Nephron progenitor cell (in vitro differentiated cells): ENCODE data around the gene RICTOR.

ENCODE experiments used
- DNase-seq: peaks from one replicate; pipeline ENCODE4 v3.0.0; 2021
- H3K27ac Mint-ChIP-seq: 2 replicates; pipeline ENCODE4 v1.8.0; 2021; ENCODE audit warnings: mild to moderate bottlenecking, moderate library complexity, mixed read lengths
- H3K27me3 Mint-ChIP-seq: 2 replicates; pipeline ENCODE4 v1.8.0; 2021; ENCODE audit warnings: mild to moderate bottlenecking, low read depth, mixed read lengths; ENCODE audit not compliant: poor library complexity
- H3K36me3 Mint-ChIP-seq: 2 replicates; pipeline ENCODE4 v1.8.0; 2021; ENCODE audit warnings: low read depth, mixed read lengths
- H3K4me1 Mint-ChIP-seq: 2 replicates; pipeline ENCODE4 v1.8.0; 2021; ENCODE audit warnings: mixed read lengths
- H3K4me3 Mint-ChIP-seq: 2 replicates; pipeline ENCODE4 v1.8.0; 2021; ENCODE audit warnings: mild to moderate bottlenecking, moderate library complexity, mixed read lengths
- H3K9me3 Mint-ChIP-seq: 2 replicates; pipeline ENCODE4 v1.8.0; 2021; ENCODE audit warnings: mild to moderate bottlenecking, moderate library complexity, mixed read lengths
- CTCF ChIP-seq: fragments of 200-600 bp; sonication (generic); IDR thresholded peaks from 2 replicates; pipeline ENCODE4 v1.5.0; 2021; ENCODE audit warnings: antibody characterized with exemption

The RICTOR gene

GRCh38 chr5:39074017-39074814 lies at the start of gene RICTOR:
TSS of gene RICTOR (minus strand) at chr5:39074399. CDS start at chr5:39074377, 22 bp downstream.
- Mint-ChIP-seq H3K9me3 (no peaks in the 10 kb centered on the region), H3K4me1 (peaks cover 26% of the 10 kb centered on the region), H3K36me3 (peaks cover 9% of the 10 kb centered on the region), H3K4me3 (peak within 1 kb of the TSS; percentile 98), H3K27me3 (peaks cover 4% of the 10 kb centered on the region), H3K27ac (peak within 1 kb of the TSS; percentile 99)
- TF ChIP-seq CTCF = no peak
- peak; percentile 94 for DNase-seq

GRCh38 chr5:39121922-39122321 lies 47.7 kb upstream of the RICTOR start:
- TF ChIP-seq CTCF = no peak
- Mint-ChIP-seq H3K36me3 (no peaks in the 10 kb centered on the region), H3K9me3 (no peaks in the 10 kb centered on the region), H3K27ac (no peak overlapping the region), H3K4me1 (no peaks in the 10 kb centered on the region), H3K4me3 (no peak overlapping the region), H3K27me3 (peaks cover 3% of the 10 kb centered on the region)
- no peak for DNase-seq

DNA sequence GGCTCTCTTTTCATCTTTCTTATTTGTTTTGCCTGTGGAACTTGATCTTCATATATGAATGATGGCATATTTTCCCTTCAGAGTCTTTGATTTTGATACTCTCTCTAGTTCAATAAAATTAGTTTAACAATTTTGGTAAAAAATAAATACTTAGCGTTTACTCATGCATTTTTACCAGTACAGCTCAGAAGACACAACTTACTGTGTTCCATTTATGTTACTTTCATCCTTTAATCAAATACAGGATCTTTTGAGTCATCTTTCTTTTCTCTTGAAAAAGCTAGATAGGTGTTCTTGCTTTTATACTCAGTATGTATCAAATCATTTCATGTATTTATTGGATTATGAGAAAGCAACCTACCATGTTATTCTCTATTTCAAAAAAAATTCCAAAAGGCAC lies 47.1 kb upstream of the RICTOR start:
- DNase-seq = no peak
- H3K27me3 Mint-ChIP-seq = peaks cover 3% of the 10 kb centered on the region
- H3K9me3 Mint-ChIP-seq = no peaks in the 10 kb centered on the region
- TF ChIP-seq CTCF = no peak
- H3K36me3 Mint-ChIP-seq = no peaks in the 10 kb centered on the region
- H3K4me3 Mint-ChIP-seq = no peak overlapping the region
- H3K27ac Mint-ChIP-seq = no peak overlapping the region
- no peaks in the 10 kb centered on the region for H3K4me1 Mint-ChIP-seq

DNA sequence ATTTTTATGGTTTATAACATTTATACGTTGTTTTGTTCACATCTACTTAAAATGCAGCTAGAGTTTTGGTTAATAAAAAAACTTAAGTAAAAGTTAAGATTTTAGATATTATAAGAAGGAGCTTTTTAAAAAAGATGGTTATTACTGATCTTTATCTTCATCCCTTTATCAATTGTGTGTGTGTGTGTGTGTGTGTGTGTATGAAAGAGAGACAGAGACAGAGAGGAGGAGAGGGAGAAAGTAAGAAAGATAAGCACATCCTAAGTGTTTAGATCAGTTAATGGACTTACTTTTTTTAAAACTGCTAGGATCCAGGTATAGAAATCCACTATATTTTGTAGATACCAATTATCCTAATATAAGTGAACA lies 45.8 kb upstream of the RICTOR start:
- Mint-ChIP-seq H3K9me3 (no peaks in the 10 kb centered on the region), H3K27me3 (no peaks in the 10 kb centered on the region)
- TF ChIP-seq CTCF = no peak

DNA sequence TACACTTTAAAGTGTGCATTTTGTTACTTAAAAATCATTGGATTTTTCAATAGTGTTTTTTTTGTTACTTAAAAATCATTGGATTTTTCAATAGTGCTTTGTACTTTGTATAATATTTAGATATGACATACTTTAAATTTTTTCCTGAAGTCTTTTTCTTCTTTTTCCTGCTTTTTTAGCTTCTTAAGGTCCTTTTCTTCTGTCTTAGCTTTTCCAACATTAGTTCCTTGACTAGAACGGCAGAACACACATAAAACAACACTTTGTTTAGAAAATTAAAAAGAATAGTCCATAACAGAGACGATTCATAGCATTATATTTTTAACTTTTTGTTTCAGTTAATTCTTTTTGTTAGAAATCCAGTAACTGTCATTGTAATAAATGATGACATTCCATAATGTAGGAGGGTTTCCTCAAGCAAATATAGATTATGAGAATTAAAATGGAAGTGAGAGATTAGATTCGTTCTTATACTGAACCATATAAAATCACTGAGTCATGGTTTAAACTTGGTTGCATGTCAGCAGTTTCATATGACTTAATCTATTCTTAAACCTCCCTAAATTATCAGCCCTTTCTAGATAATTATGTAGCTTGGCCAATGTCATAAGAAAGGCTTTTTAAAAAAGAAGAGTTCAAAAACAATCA lies 45.3 kb upstream of the RICTOR start:
- H3K4me3 Mint-ChIP-seq = no peak overlapping the region
- DNase-seq = no peak
- H3K27me3 Mint-ChIP-seq = no peaks in the 10 kb centered on the region
- no peak overlapping the region for H3K27ac Mint-ChIP-seq
- no peak for TF ChIP-seq CTCF
- H3K9me3 Mint-ChIP-seq = no peaks in the 10 kb centered on the region
- H3K36me3 Mint-ChIP-seq = no peaks in the 10 kb centered on the region
- no peaks in the 10 kb centered on the region for H3K4me1 Mint-ChIP-seq

More for the DNA sequence above, 45.8 kb upstream of the RICTOR start:
- DNase-seq = no peak
- no peaks in the 10 kb centered on the region for H3K4me1 Mint-ChIP-seq
- H3K36me3 Mint-ChIP-seq = no peaks in the 10 kb centered on the region
- no peak overlapping the region for H3K27ac Mint-ChIP-seq
- H3K4me3 Mint-ChIP-seq = no peak overlapping the region
